Thyroid gland (tissue), 4 donors: ENCODE measurements around the gene BTRC.

Experiments
- CTCF ChIP-seq, 6 experiments: fragments of 200-600 bp in 3 of 6; fragments of 450-650 bp in 3 of 6; sonication (generic) in 3 of 6; IDR thresholded peaks; one replicate each; pipeline ENCODE4 v1.5.1; 2016 to 2019; ENCODE audit warnings: antibody characterized with exemption in 6 of 6, mild to moderate bottlenecking in 2 of 6, inconsistent platforms in 1 of 6, moderate library complexity in 1 of 6
- POLR2A ChIP-seq, 2 donors: fragments of 450-650 bp; IDR thresholded peaks; one replicate each; pipeline ENCODE4 v1.6.1; 2017; ENCODE audit warnings: antibody characterized with exemption in 2 of 2, mild to moderate bottlenecking in 2 of 2, moderate library complexity in 1 of 2

DNA sequence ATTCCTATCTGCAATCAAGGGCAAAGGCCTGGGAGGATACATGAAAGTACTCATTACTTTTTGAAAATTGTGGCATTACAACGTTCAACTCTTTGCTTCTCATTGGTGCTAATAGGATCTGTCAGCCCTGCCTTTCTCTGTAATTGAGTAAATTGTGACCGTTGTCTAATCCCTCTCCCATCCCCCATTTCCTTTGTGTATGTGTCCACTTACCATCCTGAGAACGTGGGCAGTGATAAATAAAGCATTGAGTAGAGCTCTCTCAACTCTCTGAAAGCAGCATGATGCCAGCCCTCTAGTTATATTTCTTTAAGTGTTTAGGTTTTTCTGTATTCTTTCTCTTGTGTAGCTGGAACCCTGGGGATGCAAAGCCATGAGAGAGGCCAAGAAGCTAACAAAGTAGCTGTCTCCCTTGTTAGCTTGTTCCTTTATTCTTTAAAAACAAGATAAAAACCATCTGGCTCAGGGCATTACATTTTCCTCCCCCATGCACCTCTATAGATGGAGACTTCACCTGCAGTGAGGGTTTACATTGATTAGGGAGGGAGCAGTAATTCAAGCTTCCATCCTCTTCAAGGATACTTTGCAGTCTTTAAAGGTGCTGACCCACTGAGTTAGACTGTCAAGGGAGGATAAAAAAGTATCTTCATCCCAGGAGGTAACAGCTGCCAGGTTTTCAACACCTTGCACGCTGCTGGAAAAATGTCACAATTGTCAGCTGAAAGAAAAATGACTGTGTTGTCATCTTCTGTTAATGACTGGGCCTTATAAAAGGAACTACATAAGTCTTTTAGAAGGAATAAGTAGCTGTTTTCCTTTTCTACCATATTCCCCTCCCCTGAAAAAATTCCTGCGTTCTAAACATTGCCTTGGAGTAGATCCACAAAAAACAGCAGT is 112.3 kb downstream of the BTRC start:
- TF ChIP-seq CTCF (IDR thresholded peaks at IDR 0.05) (no peak), POLR2A (IDR thresholded peaks at IDR 0.05) (no peak)
